Measurements from ENCODE around the gene ZNRF3.

- TF ChIP-seq CTCF (IDR thresholded peaks at IDR 0.05; ENCODE audit: insufficient read depth, low read depth, low read length) = no peak
- no peak for TF ChIP-seq EZH2 (IDR thresholded peaks at IDR 0.05; ENCODE audit: insufficient read depth, low read length)
Measured at GRCh38 chr22:29078036-29078868, 194.9 kb downstream of the ZNRF3 start.
